A673 (cell line): ENCODE results near the gene TBXT.

ENCODE experiments used
- EZH2 ChIP-seq: fragments of 200-600 bp; sonication (generic); IDR thresholded peaks from 2 replicates; pipeline ENCODE4 v1.6.1; 2017; ENCODE audit warnings: borderline replicate concordance, low read depth, mild to moderate bottlenecking, mixed read lengths, antibody characterized with exemption, low read length; ENCODE audit not compliant: poor library complexity, severe bottlenecking
- TF ChIP-seq, protein P1 (sequence below): fragments of 300-800, 200-600 bp; sonication (generic); conservative IDR thresholded peaks from 2 replicates; pipeline ENCODE4 v1.5.1; 2017; ENCODE audit warnings: low read depth, mild to moderate bottlenecking, antibody characterized with exemption, low read length, moderate library complexity, mixed read lengths

GRCh38 chr6:166207284-166207561, 39.6 kb upstream of the TBXT start:
- TF ChIP-seq, protein P1, sequence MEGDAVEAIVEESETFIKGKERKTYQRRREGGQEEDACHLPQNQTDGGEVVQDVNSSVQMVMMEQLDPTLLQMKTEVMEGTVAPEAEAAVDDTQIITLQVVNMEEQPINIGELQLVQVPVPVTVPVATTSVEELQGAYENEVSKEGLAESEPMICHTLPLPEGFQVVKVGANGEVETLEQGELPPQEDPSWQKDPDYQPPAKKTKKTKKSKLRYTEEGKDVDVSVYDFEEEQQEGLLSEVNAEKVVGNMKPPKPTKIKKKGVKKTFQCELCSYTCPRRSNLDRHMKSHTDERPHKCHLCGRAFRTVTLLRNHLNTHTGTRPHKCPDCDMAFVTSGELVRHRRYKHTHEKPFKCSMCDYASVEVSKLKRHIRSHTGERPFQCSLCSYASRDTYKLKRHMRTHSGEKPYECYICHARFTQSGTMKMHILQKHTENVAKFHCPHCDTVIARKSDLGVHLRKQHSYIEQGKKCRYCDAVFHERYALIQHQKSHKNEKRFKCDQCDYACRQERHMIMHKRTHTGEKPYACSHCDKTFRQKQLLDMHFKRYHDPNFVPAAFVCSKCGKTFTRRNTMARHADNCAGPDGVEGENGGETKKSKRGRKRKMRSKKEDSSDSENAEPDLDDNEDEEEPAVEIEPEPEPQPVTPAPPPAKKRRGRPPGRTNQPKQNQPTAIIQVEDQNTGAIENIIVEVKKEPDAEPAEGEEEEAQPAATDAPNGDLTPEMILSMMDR: no peak
- no peak for TF ChIP-seq EZH2
